Measurements from ENCODE around the gene WNK4.

DNA sequence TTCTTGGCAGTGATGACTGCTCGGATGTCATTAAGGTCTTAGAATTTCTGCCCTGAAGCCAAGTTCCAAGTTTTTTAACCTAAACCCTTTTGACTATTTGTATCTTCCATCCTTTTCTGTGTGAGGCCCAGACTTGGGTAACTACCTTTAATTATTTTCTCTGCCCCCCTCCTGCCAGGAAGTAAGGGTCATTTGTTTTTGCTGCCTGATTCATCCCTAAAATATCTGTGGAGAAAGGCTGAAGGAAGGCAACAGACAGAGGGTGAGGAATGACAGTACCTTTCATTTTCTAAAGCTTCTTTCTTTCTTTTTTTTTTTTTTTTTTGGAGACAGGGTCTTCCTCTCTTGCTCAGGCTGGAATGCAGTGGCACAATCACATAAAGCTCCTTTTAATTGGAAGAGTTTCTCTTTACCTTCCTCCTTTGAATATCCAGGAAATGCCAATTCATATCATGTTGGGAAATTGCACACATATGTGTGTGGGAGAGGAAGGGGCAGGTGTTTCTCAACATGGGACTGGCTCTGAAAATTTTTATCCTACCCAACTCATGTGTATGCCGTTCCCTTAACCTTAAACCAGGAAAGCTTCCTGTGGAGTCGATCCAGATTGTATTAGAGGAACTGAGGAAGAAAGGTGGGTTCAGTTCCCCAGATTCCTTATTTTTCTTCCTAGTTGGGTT, 6.2 kb upstream of the WNK4 start:
- no peak for TF ChIP-seq KAT7 (CRISPR knock-in tag; IDR thresholded peaks at IDR 0.05; ENCODE audit: borderline replicate concordance)
- TF ChIP-seq E2F1 (CRISPR knock-in tag; IDR thresholded peaks at IDR 0.05): no peak
- TF ChIP-seq, protein P1, sequence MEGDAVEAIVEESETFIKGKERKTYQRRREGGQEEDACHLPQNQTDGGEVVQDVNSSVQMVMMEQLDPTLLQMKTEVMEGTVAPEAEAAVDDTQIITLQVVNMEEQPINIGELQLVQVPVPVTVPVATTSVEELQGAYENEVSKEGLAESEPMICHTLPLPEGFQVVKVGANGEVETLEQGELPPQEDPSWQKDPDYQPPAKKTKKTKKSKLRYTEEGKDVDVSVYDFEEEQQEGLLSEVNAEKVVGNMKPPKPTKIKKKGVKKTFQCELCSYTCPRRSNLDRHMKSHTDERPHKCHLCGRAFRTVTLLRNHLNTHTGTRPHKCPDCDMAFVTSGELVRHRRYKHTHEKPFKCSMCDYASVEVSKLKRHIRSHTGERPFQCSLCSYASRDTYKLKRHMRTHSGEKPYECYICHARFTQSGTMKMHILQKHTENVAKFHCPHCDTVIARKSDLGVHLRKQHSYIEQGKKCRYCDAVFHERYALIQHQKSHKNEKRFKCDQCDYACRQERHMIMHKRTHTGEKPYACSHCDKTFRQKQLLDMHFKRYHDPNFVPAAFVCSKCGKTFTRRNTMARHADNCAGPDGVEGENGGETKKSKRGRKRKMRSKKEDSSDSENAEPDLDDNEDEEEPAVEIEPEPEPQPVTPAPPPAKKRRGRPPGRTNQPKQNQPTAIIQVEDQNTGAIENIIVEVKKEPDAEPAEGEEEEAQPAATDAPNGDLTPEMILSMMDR (IDR thresholded peaks at IDR 0.05): no peak
- no peak for TF ChIP-seq SOX15 (CRISPR knock-in tag; IDR thresholded peaks at IDR 0.05)
- TF ChIP-seq ZNF138 (CRISPR knock-in tag; conservative IDR thresholded peaks at IDR 0.05): no peak
- TF ChIP-seq TEAD4 (CRISPR knock-in tag; IDR thresholded peaks at IDR 0.05): no peak
- no peak for TF ChIP-seq ELF4 (CRISPR knock-in tag; IDR thresholded peaks at IDR 0.05; ENCODE audit: low read depth)
